Mesodermal cell (in vitro differentiated cells): ENCODE data around the gene GRID1.

ENCODE experiments used
- H3K27ac ChIP-seq: 2 replicates; pipeline ENCODE4 v1.7.0; 2013; ENCODE audit warnings: mild to moderate bottlenecking, low read depth, low read length, moderate library complexity; ENCODE audit not compliant: severe bottlenecking
- H3K36me3 ChIP-seq: 2 replicates; pipeline ENCODE4 v1.7.1; 2013; ENCODE audit warnings: mild to moderate bottlenecking, low read length, moderate library complexity; ENCODE audit not compliant: control insufficient read depth, insufficient read depth
- H3K4me1 ChIP-seq: one replicate; pipeline ENCODE4 v1.7.1; 2013; ENCODE audit warnings: mild to moderate bottlenecking, low read length; ENCODE audit not compliant: insufficient read depth, control insufficient read depth, poor library complexity, severe bottlenecking
- H3K4me3 ChIP-seq: 2 replicates; pipeline ENCODE4 v1.7.0; 2013; ENCODE audit warnings: low read length, control low read depth, mild to moderate bottlenecking; ENCODE audit not compliant: insufficient read depth, poor library complexity, severe bottlenecking; ENCODE audit errors: extremely low read depth
- H3K9me3 ChIP-seq: 2 replicates; pipeline ENCODE4 v1.7.1; 2013; ENCODE audit warnings: mild to moderate bottlenecking, low read length, moderate library complexity; ENCODE audit not compliant: control insufficient read depth
- WGBS, 2 experiments: methylation state at CpG; one replicate each; pipeline ENCODE4 v1.1.5; 2013; ENCODE audit warnings: missing lambda C conversion rate in 2 of 2; ENCODE audit not compliant: insufficient coverage in 2 of 2; 5-methylcytosine and 5-hydroxymethylcytosine counted together

GRID1 gene

GRCh38 chr10:85570871-85571270 is 795.7 kb downstream of the GRID1 start:
- Histone ChIP-seq H3K27ac (no peak overlapping the region), H3K36me3 (no peaks in the 10 kb centered on the region), H3K9me3 (no peaks in the 10 kb centered on the region), H3K4me1 (no peaks in the 10 kb centered on the region), H3K4me3 (no peak overlapping the region)
- 86% methylated on average over 1 of the region's 1 CpG; no CpG with 5 or more reads in 1 of the 2 experiments for WGBS, 2 experiments

- Histone ChIP-seq H3K4me1 (no peaks in the 10 kb centered on the region), H3K9me3 (no peaks in the 10 kb centered on the region), H3K27ac (no peak overlapping the region), H3K36me3 (no peaks in the 10 kb centered on the region), H3K4me3 (no peak overlapping the region)
- 75% methylated on average over 1 of the region's 1 CpG; no CpG with 5 or more reads in 1 of the 2 experiments for WGBS, 2 experiments
These were observed 801.2 kb downstream of the GRID1 start for GRCh38 chr10:85565381-85565780.

GRCh38 chr10:85558533-85558932 is 808.1 kb downstream of the GRID1 start:
- no peaks in the 10 kb centered on the region for H3K4me1 ChIP-seq
- H3K9me3 ChIP-seq = no peaks in the 10 kb centered on the region
- no peak overlapping the region for H3K4me3 ChIP-seq
- 92 to 100% methylated on average over 3 to 4 of the region's 6 CpGs for WGBS, 2 experiments
- no peak overlapping the region for H3K27ac ChIP-seq
- H3K36me3 ChIP-seq = no peaks in the 10 kb centered on the region

GRCh38 chr10:85557706-85558105 is 808.9 kb downstream of the GRID1 start:
- Histone ChIP-seq H3K27ac (no peak overlapping the region), H3K4me1 (no peaks in the 10 kb centered on the region), H3K4me3 (no peak overlapping the region), H3K9me3 (no peaks in the 10 kb centered on the region), H3K36me3 (no peaks in the 10 kb centered on the region)
- WGBS, 2 experiments = 100% methylated on average over 1 of the region's 2 CpGs

- H3K27ac ChIP-seq = no peak overlapping the region
- no peaks in the 10 kb centered on the region for H3K4me1 ChIP-seq
- no peaks in the 10 kb centered on the region for H3K36me3 ChIP-seq
- no peaks in the 10 kb centered on the region for H3K9me3 ChIP-seq
- WGBS, 2 experiments = 89 to 100% methylated on average over 2 of the region's 2 CpGs
- no peak overlapping the region for H3K4me3 ChIP-seq
These were observed 809.5 kb downstream of the GRID1 start for GRCh38 chr10:85557077-85557476.
